Fibroblast of lung (primary cell): ENCODE data around the gene ISLR2. TPM values are rescaled to one million over a fixed set of nuclear protein-coding genes. Genes with fewer than 3 reads are reported as not detected.
"Not testable (repeated sequence)": the region's sequence is repeated elsewhere in the genome, so short reads cannot be mapped to it uniquely, and the experiment has no call there.

Source experiments
- DNase-seq, 2 donors: peaks; one replicate each; pipeline versions ENCODE4 v3.0.0 to v3.0.0-alpha.2; 2010; ENCODE audit warnings: low read depth in 2 of 2
- H2AFZ ChIP-seq: 2 replicates; pipeline ENCODE4 v1.5.1; 2012; ENCODE audit warnings: low read length, control low read depth, inconsistent platforms
- H3K27ac ChIP-seq: 2 replicates; pipeline ENCODE4 v1.5.1; 2011; ENCODE audit warnings: low read length, control low read depth; ENCODE audit not compliant: insufficient read depth
- H3K27me3 ChIP-seq: 2 replicates; pipeline ENCODE4 v1.5.1; 2011; ENCODE audit warnings: mild to moderate bottlenecking, low read length; ENCODE audit not compliant: control insufficient read depth, insufficient read depth
- H3K36me3 ChIP-seq: 2 replicates; pipeline ENCODE4 v1.5.1; 2011; ENCODE audit warnings: low read length; ENCODE audit not compliant: control insufficient read depth, insufficient read depth
- H3K4me1 ChIP-seq: 2 replicates; pipeline ENCODE4 v1.5.1; 2011; ENCODE audit warnings: low read length; ENCODE audit not compliant: control insufficient read depth, insufficient read depth; ENCODE audit errors: extremely low read depth
- H3K4me2 ChIP-seq: 2 replicates; pipeline ENCODE4 v1.5.1; 2011; ENCODE audit warnings: low read length, control low read depth; ENCODE audit not compliant: insufficient read depth; ENCODE audit errors: extremely low read depth
- H3K4me3 ChIP-seq, 4 experiments: fragments of 200-600 bp in 1 of 4; sonication (generic) in 1 of 4; replicated peaks in 1 of 4; 2 replicates each; pipeline ENCODE4 v1.5.1; 2011 to 2016; ENCODE audit warnings: low read length in 4 of 4, low read depth in 3 of 4, mild to moderate bottlenecking in 3 of 4, control low read depth in 2 of 4, inconsistent platforms in 1 of 4, mixed read lengths in 1 of 4; ENCODE audit not compliant: insufficient read depth in 1 of 4; ENCODE audit errors: control extremely low read depth in 1 of 4
- H3K79me2 ChIP-seq: 2 replicates; pipeline ENCODE4 v1.5.1; 2012; ENCODE audit warnings: mild to moderate bottlenecking, low read length, inconsistent platforms; ENCODE audit not compliant: control insufficient read depth, insufficient read depth
- H3K9ac ChIP-seq: 2 replicates; pipeline ENCODE4 v1.5.1; 2011; ENCODE audit warnings: mild to moderate bottlenecking, low read length, control low read depth; ENCODE audit not compliant: insufficient read depth
- H3K9me3 ChIP-seq: 2 replicates; pipeline ENCODE4 v1.5.1; 2012; ENCODE audit warnings: low read depth, low read length; ENCODE audit not compliant: control insufficient read depth, insufficient read depth
- H4K20me1 ChIP-seq: 2 replicates; pipeline ENCODE4 v1.5.1; 2011; ENCODE audit warnings: low read length; ENCODE audit not compliant: control insufficient read depth, insufficient read depth; ENCODE audit errors: extremely low read depth
- CTCF ChIP-seq, 2 donors: IDR thresholded peaks in 1 of 2; conservative IDR thresholded peaks in 1 of 2; 1 replicate in 1 of 2; 2 replicates in 1 of 2; pipeline ENCODE4 v1.5.1; 2011 to 2012; ENCODE audit warnings: low read length in 2 of 2, control low read depth in 1 of 2, inconsistent platforms in 1 of 2, low read depth in 1 of 2, mild to moderate bottlenecking in 1 of 2
- EZH2 ChIP-seq: IDR thresholded peaks from 2 replicates; pipeline ENCODE4 v1.5.1; 2012; ENCODE audit warnings: low read length, control low read depth, mild to moderate bottlenecking; ENCODE audit errors: missing control alignments
- polyA plus RNA-seq, 2 donors: library from polyadenylated mRNA; depleted of rRNA in 1 of 2; stranded (reverse) in 1 of 2; unstranded in 1 of 2; fragments of >200 nt; gene quantifications; 2 replicates each; pipeline ENCODE4 v1.2.1, GENCODE V29; 2011 to 2012; ENCODE audit warnings: missing spikeins in 1 of 2
- total RNA-seq: library from RNA; depleted of rRNA; stranded (reverse); fragments of >200 nt; gene quantifications from 2 replicates; pipeline ENCODE4 v1.2.1, GENCODE V29; 2014

Gene ISLR2
- total and polyA plus RNA-seq, 2 donors (not counting 1 experiment from before 2014, with no cell fraction given), result not detected

DNA sequence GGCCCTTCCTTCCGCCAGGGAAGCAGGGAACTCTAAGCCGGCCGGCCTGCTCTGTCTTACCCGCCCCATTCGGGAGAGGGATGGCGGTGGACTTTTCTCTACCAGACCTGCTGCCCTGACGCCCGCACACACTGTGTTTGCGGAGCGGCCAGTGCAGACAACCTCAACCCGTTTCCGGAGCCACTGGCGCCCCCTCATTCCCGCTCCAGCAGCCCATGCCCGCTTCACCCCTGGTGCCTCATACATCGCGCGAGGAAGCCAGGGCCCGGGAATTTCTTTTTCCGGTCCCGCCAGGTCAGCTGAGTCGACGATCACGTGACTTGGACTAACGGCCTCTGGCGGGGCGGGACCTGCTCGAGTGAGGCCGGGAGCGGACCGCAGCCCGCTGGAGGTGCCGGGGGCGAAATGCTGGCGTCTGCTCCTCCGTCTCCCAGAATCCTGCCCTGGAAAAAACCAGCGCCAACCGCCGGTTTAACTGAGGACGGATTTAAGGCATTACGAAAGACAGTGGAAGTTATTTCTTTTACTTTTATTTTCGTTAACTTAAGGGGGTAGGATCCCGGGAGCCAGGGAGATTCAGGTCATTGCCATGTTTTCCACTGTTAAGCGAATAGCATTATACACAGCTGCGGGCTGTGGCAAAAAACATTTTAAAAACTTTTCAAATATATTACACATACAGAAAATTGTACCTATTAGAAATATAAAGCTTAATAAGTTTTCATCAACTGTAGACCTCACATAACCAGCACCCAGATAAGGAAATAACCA, 30.2 kb upstream of the ISLR2 start:
- H3K36me3 ChIP-seq, H3K27ac ChIP-seq: not testable (repeated sequence)

DNA sequence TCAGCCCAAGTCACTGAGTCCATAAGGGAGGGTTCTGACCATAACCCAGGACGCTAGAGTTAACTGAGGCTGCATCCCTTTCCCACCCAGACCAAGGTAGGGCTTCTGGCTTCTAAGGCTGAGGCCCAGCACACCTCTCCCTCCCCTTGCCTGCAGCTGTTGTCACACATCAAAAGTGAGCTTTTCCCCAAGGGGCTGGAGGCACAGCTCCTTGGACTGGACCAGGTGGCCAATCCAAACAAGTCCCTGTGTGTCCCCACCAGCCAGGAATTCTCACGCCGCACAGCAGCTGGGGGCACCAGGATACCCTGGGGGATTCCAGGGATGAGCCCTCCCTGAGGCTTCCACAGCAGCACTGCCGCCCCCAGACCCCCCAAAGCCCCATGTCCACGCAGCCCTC, 22.3 kb upstream of the ISLR2 start:
- H4K20me1 ChIP-seq, result no peaks in the 10 kb centered on the region
- no peak for DNase-seq
- H2AFZ ChIP-seq, result no peak overlapping the region
- TF ChIP-seq CTCF (conservative IDR thresholded peaks at IDR 0.05 in 1 of 2, IDR thresholded peaks at IDR 0.05 in 1 of 2; ENCODE audit: low read depth in 1 of 2, low read length in 2 of 2) (no peak), EZH2 (no peak)
- H3K9ac ChIP-seq, result no peak overlapping the region
- no peak overlapping the region for H3K4me3 ChIP-seq
- H3K4me1 ChIP-seq, result no peaks in the 10 kb centered on the region
- H3K27ac ChIP-seq, result no peak overlapping the region
- H3K9me3 ChIP-seq, result no peaks in the 10 kb centered on the region
- H3K4me2 ChIP-seq, result no peak overlapping the region
- H3K27me3 ChIP-seq, result no peaks in the 10 kb centered on the region
- no peaks in the 10 kb centered on the region for H3K79me2 ChIP-seq
- no peaks in the 10 kb centered on the region for H3K36me3 ChIP-seq

More for the DNA sequence above, 30.2 kb upstream of the ISLR2 start:
- H2AFZ ChIP-seq, H4K20me1 ChIP-seq, H3K4me1 ChIP-seq, H3K79me2 ChIP-seq, H3K4me2 ChIP-seq, H3K27me3 ChIP-seq, H3K9ac ChIP-seq, H3K9me3 ChIP-seq: not testable (repeated sequence)
- DNase-seq, result peak; percentile 86 to 92
- peak overlapping the region in 2 of 4 experiments; percentile 38 to 42 for H3K4me3 ChIP-seq

GRCh38 chr15:74108611-74109010, 21.8 kb upstream of the ISLR2 start:
- DNase-seq, result not testable (repeated sequence)
- peak in 1 of 2 donors; percentile 16 for TF ChIP-seq CTCF (conservative IDR thresholded peaks at IDR 0.05 in 1 of 2, IDR thresholded peaks at IDR 0.05 in 1 of 2; ENCODE audit: low read depth in 1 of 2, low read length in 2 of 2)

More at GRCh38 chr15:74108611-74109010, 21.8 kb upstream of the ISLR2 start:
- H3K9ac ChIP-seq, H3K4me2 ChIP-seq, H3K4me1 ChIP-seq, H3K79me2 ChIP-seq, H3K4me3 ChIP-seq, H3K9me3 ChIP-seq, H2AFZ ChIP-seq, H3K27me3 ChIP-seq, H4K20me1 ChIP-seq, H3K27ac ChIP-seq, H3K36me3 ChIP-seq: not testable (repeated sequence)
